HCT116 (cell line): ENCODE data around the gene ACOT8. TPM values are rescaled to one million over a fixed set of nuclear protein-coding genes. Genes with fewer than 3 reads are reported as not detected.

Source experiments
- ATAC-seq: fragments of 200-7000 bp; cut with Tn5 transposase; 2 replicates; pipeline ENCODE4 v1.9.1; 2020; ENCODE audit warnings: mild to moderate bottlenecking, moderate library complexity
- BruUV-seq: library from RNA; stranded (reverse); fragments of 400-500 nt; replicated peaks from 2 replicates; lab custom pipeline; 2021; lab: Mats Ljungman, UMichigan
- CTCF ChIA-PET: fragments of 300-600 bp; sonication (Branson Sonifier 250); formaldehyde crosslinking; loops from one replicate; lab custom pipeline; 2021; ENCODE audit warnings: antibody characterized with exemption; lab: Charles Lee
- POLR2A ChIA-PET: fragments of 300-600, 350-600 bp; sonication (Branson Sonifier 250); formaldehyde crosslinking; loops from one replicate; lab custom pipeline; 2021; ENCODE audit warnings: antibody characterized with exemption; lab: Charles Lee
- RAD21 ChIA-PET, 2 experiments: fragments of 300-600 bp; sonication (Branson Sonifier 250); formaldehyde crosslinking; loops; one replicate each; lab custom pipeline; 2023; ENCODE audit warnings: low total read pairs in 2 of 2; ENCODE audit not compliant: uncharacterized antibody in 2 of 2, unreplicated experiment in 2 of 2, low non-redundant PET in 1 of 2; lab: Charles Lee
- DNase-seq: peaks from one replicate; pipeline ENCODE4 v3.0.0-alpha.2; 2010; ENCODE audit warnings: low read depth, low spot score
- H2AFZ ChIP-seq: fragments of 200-600 bp; shearing (Covaris generic), sonication (generic); 2 replicates; pipeline ENCODE4 v1.6.1; 2017; ENCODE audit warnings: low read depth, mixed run types, mixed read lengths, antibody characterized with exemption, low read length; ENCODE audit not compliant: poor library complexity, severe bottlenecking
- H3K27ac ChIP-seq: 2 replicates; pipeline ENCODE4 v1.5.1; 2012; ENCODE audit warnings: low read depth, low read length
- H3K27me3 ChIP-seq: fragments of 200-600 bp; sonication (generic); 2 replicates; pipeline ENCODE4 v1.6.1; 2016; ENCODE audit warnings: mixed run types, low read length, mixed read lengths; ENCODE audit not compliant: insufficient read depth
- H3K36me3 ChIP-seq, 2 experiments: fragments of 200-500 bp in 1 of 2; fragments of 200-600 bp in 1 of 2; sonication (Bioruptor generic) in 1 of 2; sonication (generic) in 1 of 2; 2 replicates each; pipeline versions ENCODE4 v1.5.1 to v1.6.1; 2014 to 2016; ENCODE audit warnings: low read length in 2 of 2, inconsistent platforms in 1 of 2, mixed read lengths in 1 of 2, mixed run types in 1 of 2; ENCODE audit not compliant: insufficient read depth in 2 of 2, control insufficient read depth in 1 of 2
- H3K4me1 ChIP-seq, 2 experiments: fragments of 200-600 bp in 1 of 2; sonication (generic) in 1 of 2; 2 replicates each; pipeline versions ENCODE4 v1.5.1 to v1.6.1; 2012 to 2017; ENCODE audit warnings: low read length in 2 of 2, inconsistent platforms in 1 of 2, mild to moderate bottlenecking in 1 of 2, mixed read lengths in 1 of 2, mixed run types in 1 of 2, moderate library complexity in 1 of 2; ENCODE audit not compliant: insufficient read depth in 2 of 2, control insufficient read depth in 1 of 2
- H3K4me2 ChIP-seq: fragments of 200-600 bp; sonication (generic); 2 replicates; pipeline ENCODE4 v1.6.1; 2017; ENCODE audit warnings: mixed run types, low read length, mixed read lengths
- H3K4me3 ChIP-seq, 2 experiments: fragments of 200-600 bp in 1 of 2; sonication (generic) in 1 of 2; replicated peaks in 1 of 2; 2 replicates each; pipeline ENCODE4 v1.5.1; 2011 to 2016; ENCODE audit warnings: low read length in 2 of 2, control low read depth in 1 of 2, low read depth in 1 of 2, mild to moderate bottlenecking in 1 of 2, mixed read lengths in 1 of 2, mixed run types in 1 of 2
- H3K79me2 ChIP-seq: fragments of 200-600 bp; sonication (generic); 2 replicates; pipeline ENCODE4 v1.6.1; 2017; ENCODE audit warnings: mild to moderate bottlenecking, mixed run types, low read length, moderate library complexity, mixed read lengths; ENCODE audit not compliant: insufficient read depth
- H3K9ac ChIP-seq: fragments of 200-600 bp; sonication (generic); 2 replicates; pipeline ENCODE4 v1.6.1; 2016; ENCODE audit warnings: low read length, mixed read lengths
- H3K9me2 ChIP-seq: fragments of 200-600 bp; sonication (generic), shearing (Covaris generic); 2 replicates; pipeline ENCODE4 v1.6.1; 2017; ENCODE audit warnings: mixed run types, mild to moderate bottlenecking, moderate library complexity; ENCODE audit not compliant: insufficient read depth
- H3K9me3 ChIP-seq, 2 experiments: fragments of 200-500 bp in 1 of 2; fragments of 200-600 bp in 1 of 2; sonication (Bioruptor generic) in 1 of 2; sonication (generic) in 1 of 2; 2 replicates each; pipeline ENCODE4 v1.6.1; 2014 to 2017; ENCODE audit warnings: low read length in 2 of 2, mixed read lengths in 2 of 2, inconsistent platforms in 1 of 2, low read depth in 1 of 2, mild to moderate bottlenecking in 1 of 2, mixed run types in 1 of 2, moderate library complexity in 1 of 2; ENCODE audit not compliant: control insufficient read depth in 1 of 2, insufficient read depth in 1 of 2
- H4K20me1 ChIP-seq: fragments of 200-600 bp; sonication (generic), shearing (Covaris generic); 2 replicates; pipeline ENCODE4 v1.6.1; 2017; ENCODE audit warnings: mixed run types, mild to moderate bottlenecking, moderate library complexity; ENCODE audit not compliant: insufficient read depth
- CBX3 ChIP-seq: IDR thresholded peaks from 2 replicates; pipeline ENCODE4 v1.6.1; 2012; ENCODE audit warnings: low read depth
- CTCF ChIP-seq, 3 experiments: fragments of 200-600 bp in 1 of 3; sonication (generic) in 1 of 3; IDR thresholded peaks in 2 of 3; conservative IDR thresholded peaks in 1 of 3; 2 replicates each; pipeline ENCODE4 v1.5.1; 2012 to 2017; ENCODE audit warnings: low read depth in 2 of 3, low read length in 2 of 3, antibody characterized with exemption in 1 of 3, borderline replicate concordance in 1 of 3, control low read depth in 1 of 3, mild to moderate bottlenecking in 1 of 3, mixed read lengths in 1 of 3, mixed run types in 1 of 3, moderate library complexity in 1 of 3; ENCODE audit not compliant: insufficient read depth in 1 of 3
- MAX ChIP-seq: IDR thresholded peaks from 2 replicates; pipeline ENCODE4 v1.6.1; 2012
- RAD21 ChIP-seq: IDR thresholded peaks from 2 replicates; pipeline ENCODE4 v1.6.1; 2012; ENCODE audit warnings: low read depth, mild to moderate bottlenecking
- REST ChIP-seq: IDR thresholded peaks from 2 replicates; pipeline ENCODE4 v1.6.1; 2012; ENCODE audit warnings: low read depth
- SP1 ChIP-seq: IDR thresholded peaks from 2 replicates; pipeline ENCODE4 v1.6.1; 2012; ENCODE audit warnings: low read depth
- intact Hi-C: fragments of 100-400 bp; cut with micrococcal nuclease; formaldehyde crosslinking; loops from 2 replicates; pipeline ENCODE4 v1.10.0; 2022
- total RNA-seq: library from RNA; stranded (reverse); gene quantifications from one replicate; pipeline ENCODE4 v1.2.1, GENCODE V29; 2021; ENCODE audit not compliant: unreplicated experiment

Gene ACOT8
- total RNA-seq, 1 experiment from 2014 or later = 12.2 TPM

GRCh38 chr20:45828589-45828988, 28.6 kb downstream of the ACOT8 start:
- ATAC-seq (no peak), DNase-seq (no peak)
- H4K20me1 ChIP-seq = no peaks in the 10 kb centered on the region
- H3K27ac ChIP-seq = no peak overlapping the region
- BruUV-seq = no TSS peak
- no peaks in the 10 kb centered on the region for H3K9me2 ChIP-seq
- no peaks in the 10 kb centered on the region for H3K9me3 ChIP-seq
- RAD21 ChIA-PET = no interaction called here
- no peaks in the 10 kb centered on the region for H3K79me2 ChIP-seq
- H3K4me1 ChIP-seq = peaks cover 15 to 20% of the 10 kb centered on the region in 2 experiments; a peak in 3 of 4 replicates
- CTCF ChIA-PET = no interaction called here
- no peak overlapping the region for H3K4me2 ChIP-seq
- no peaks in the 10 kb centered on the region for H3K36me3 ChIP-seq
- H2AFZ ChIP-seq = no peak overlapping the region
- POLR2A ChIA-PET = no interaction called here
- H3K9ac ChIP-seq = no peak overlapping the region
- no peak overlapping the region for H3K4me3 ChIP-seq
- no peaks in the 10 kb centered on the region for H3K27me3 ChIP-seq
- intact Hi-C loops = no loop called here
- TF ChIP-seq REST = no peak
- TF ChIP-seq RAD21 = no peak
- no peak for TF ChIP-seq SP1
- no peak for TF ChIP-seq CTCF (IDR thresholded peaks at IDR 0.05 in 2 of 3, conservative IDR thresholded peaks at IDR 0.05 in 1 of 3; ENCODE audit: borderline replicate concordance in 1 of 3, insufficient read depth in 1 of 3, low read depth in 2 of 3, low read length in 2 of 3)
- TF ChIP-seq MAX = no peak
- TF ChIP-seq CBX3 = no peak
